COLO829 (cell line): ENCODE measurements around the gene FRY.
A peak's percentile ranks its signal among the peaks of the same experiment; 100 is the strongest.

Source experiments
- DNase-seq: peaks from one replicate; pipeline ENCODE4 v3.0.0; 2012; ENCODE audit warnings: low spot score

FRY gene

GRCh38 chr13:32224916-32225315, 193.3 kb downstream of the FRY start:
- DNase-seq, result no peak

DNA sequence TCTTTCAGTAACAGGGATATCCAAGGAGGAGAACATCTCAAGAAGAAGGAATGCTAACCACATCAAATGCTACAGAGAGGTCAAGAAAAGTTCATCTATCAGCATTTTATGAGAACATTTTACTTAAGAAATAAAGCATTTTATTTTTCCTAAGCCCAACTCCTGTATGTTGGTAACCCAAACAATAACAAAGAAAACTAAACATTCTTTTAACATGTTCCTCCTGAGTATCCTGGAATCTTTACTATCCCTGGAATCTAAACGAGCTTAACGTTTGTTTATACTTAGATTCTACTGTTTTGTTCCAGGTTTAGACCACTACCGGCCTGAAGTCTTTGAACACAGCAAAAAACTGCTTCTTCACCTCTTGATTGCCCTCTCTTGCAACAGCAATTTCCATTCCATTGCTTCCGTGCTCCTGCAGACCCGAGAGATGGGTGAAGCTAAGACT, 193.9 kb downstream of the FRY start:
- DNase-seq, result peak; percentile 13

DNA sequence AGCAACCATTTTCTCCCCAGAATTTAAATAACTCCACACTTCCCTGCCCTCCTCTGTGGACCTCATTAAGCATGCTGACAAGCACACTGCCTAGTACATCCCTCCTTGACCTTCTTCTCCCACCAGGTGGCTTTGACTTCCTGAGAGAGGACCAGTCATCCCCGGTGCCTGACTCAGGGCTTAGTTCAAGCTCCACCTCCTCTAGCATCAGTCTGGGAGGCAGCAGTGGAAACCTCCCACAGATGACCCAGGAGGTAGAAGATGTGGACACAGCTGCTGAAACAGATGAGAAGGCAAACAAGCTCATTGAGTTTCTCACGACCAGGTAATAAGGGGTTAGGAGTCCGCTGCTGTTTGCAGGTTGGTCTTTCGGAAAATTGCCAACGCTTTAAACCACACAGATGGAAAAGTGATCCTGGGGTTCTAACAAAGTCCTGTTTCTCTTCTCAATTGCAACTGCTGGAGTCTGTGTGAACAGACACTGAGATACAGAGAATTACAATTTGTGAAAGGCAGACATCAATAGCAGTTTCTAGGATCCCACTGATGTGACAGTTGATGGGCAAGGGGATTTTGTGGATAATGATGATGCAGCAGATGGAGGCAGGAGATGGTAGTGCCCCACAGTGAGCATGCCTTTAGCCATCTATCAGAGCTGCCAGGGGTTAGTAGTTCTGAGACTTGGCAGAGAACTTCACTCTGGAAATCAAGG, 196.9 kb downstream of the FRY start:
- DNase-seq, result no peak

GRCh38 chr13:32229443-32229842, 197.9 kb downstream of the FRY start:
- DNase-seq, result no peak

GRCh38 chr13:32232263-32232662, 200.7 kb downstream of the FRY start:
- no peak for DNase-seq

- DNase-seq, result no peak
These were observed 201.5 kb downstream of the FRY start for GRCh38 chr13:32233062-32233461.

DNA sequence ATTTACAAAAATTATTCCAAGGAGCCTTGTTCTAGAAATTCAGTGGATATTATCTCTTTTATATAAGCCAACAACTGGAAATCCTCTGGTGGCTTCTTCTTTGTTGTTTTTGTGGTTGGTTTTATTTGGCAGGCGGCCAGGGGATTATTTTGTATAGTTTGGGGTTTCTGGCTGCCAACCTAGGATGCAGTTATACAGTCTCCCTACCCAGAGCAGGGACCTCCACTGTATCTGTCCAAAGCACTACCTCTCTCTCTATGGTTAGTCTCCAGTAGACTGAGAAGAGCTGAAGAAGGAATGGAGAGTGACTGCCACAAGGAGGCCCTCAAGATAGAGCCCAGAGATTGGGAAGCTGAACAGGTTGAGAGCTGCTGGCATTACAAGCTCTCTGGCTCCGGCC, 203.3 kb downstream of the FRY start:
- DNase-seq, result no peak

- DNase-seq, result no peak
These were observed 206.1 kb downstream of the FRY start for GRCh38 chr13:32237681-32238080.

- no peak for DNase-seq
These were observed 212.1 kb downstream of the FRY start for GRCh38 chr13:32243695-32244094.

- no peak for DNase-seq
These were observed 214.0 kb downstream of the FRY start for GRCh38 chr13:32245555-32245954.

DNA sequence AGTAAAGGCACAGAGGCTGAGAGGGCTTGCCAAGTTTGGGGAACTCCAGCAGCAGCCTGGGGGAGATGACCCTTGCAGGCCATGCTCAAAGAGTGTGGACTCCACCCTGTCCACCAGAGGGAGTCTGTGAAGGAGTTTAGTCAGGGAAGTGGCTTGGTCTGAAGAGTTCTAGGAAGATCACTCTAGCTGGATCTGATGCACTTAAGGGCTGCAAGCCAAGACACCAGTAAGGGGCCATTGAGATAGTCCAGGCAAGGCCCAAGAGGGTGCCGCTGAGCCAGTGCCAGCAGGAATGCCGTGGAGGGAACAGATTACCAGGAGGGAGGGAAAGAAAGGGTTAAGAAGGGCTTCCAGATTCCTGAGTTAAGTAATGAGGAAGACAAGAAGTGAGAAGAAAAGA, 214.9 kb downstream of the FRY start:
- peak; percentile 77 for DNase-seq

DNA sequence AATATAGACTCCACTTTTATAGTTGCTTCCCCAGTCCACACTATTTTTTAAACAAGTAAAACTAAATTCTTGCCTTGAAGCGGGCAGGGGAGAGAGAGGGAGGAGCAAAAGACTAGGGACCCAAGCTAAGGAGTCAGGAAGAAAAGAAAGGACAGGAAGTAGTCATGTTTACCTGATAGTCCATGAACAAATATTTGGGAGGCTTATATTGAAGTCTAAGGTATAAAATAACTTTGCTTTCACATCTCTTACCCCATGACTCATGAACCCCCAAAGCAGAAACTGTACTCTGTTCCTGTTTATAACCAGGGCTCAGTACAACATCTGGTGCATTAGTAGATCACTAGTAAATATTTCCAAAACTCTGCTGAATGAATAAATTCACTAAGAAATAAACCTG, 216.3 kb downstream of the FRY start:
- DNase-seq, result no peak

DNA sequence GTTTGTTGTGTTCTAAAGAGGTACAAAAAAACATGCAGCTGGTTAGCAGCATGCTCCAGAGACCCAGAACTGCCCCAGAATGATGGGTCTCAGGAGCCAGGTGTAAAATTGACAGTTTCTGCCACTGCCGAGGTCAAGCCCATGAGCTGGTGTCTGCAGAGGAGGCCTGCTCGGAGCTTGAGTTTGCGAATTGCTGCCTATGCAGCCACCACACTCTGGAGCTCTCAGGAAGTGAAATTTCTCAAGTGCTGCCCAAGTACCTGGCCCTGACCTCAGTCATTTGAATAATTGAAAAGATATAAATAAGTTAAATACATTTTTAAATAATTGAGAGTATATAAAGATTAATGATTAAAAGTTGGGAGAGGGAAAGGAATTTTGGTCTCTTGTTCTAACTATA, 217.2 kb downstream of the FRY start:
- no peak for DNase-seq

GRCh38 chr13:32252812-32253438, 221.4 kb downstream of the FRY start:
- no peak for DNase-seq

DNA sequence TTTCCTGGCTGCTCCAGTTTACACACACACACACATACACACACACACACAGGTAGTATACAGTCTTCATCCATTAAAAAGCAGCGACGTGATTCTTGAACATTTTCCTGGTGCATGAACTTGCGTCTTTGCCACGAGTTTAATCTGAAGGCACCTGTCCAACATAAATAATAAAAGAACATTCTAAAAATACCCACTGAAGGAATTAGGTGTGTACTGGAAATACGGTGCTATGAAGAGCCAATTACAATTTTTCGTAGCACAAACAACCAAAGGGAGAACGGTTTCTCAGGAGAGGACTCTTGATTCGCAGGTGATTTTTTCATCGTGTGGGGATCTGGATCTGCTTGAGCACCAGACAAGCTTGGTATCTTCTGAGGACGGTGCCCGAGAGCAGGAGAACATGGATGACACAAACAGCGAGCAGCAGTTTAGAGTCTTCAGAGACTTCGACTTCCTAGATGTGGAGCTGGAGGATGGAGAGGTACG, 222.4 kb downstream of the FRY start:
- DNase-seq, result no peak

DNA sequence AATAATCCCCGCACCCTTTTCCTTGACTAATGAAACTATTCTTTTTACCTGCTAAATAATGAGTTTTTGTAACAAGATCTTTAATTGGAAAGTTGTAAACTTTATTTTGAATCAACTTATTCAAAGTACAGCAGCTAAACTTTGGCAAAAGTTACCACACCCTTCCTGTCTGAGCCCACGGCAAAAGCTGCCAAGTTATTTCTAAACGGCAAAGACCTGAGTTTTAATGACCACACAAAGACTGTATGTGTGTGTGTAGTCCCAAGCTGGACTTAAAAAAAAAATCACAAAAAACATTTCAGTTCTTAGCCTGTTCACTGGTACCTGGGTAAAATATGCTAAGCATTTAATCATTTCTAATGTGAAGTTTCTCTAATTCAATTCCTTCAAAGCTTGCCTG, 222.8 kb downstream of the FRY start:
- no peak for DNase-seq

DNA sequence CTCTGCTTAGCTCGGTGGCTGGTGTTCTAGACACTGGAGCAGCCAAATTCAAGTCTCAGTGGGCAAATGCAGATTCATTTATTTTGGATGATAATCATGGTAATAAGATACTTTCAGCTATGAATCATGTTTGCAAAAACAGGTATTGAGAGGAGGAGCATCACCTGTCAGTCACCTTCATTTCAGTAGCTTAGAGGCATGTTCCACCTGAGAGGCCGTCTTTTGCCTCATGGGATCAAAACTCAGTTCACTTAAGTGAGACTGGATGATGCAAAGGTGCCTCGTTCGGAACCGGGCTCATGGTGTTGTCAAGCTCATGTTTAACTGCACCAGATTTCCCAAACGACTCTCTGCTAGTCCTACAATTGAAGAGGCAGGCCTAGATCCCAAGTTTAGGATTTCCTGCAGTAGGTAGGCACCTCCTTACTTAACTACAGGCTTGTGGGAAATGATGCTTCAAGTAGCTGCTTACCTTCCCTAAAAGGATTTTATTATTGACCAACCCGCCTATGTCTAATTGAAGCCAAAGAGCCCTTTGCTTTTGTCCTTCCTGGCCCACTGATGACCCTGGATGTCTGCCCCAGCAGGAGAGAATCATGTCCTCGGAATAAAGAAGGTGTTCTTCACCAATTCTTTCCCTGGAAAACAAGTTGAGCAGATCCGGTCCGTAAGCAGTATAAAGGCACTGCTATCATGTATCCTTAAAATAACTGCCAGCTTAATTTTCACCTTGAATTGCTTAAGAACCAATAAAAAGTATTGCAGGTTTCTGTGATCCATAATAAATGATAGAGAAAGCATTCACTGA, 223.5 kb downstream of the FRY start:
- no peak for DNase-seq

DNA sequence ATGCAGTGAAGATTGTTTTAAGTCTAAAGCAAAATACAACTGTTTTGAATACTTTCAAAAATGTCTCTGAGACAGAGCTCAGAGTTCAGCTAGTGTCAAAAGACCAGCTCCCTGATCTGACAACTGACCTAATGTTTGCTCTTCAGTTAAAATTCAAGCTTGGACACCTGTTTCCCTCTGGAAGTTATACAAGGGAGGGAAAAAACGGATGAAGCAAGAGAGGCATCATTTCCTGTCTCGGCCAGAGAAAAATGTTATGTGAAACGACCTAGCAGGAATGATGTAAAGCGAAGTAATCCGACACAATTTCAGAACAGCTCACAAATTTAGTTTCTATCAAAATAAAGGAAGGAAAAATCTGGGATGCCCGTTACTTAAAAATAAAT, 224.1 kb downstream of the FRY start:
- no peak for DNase-seq

DNA sequence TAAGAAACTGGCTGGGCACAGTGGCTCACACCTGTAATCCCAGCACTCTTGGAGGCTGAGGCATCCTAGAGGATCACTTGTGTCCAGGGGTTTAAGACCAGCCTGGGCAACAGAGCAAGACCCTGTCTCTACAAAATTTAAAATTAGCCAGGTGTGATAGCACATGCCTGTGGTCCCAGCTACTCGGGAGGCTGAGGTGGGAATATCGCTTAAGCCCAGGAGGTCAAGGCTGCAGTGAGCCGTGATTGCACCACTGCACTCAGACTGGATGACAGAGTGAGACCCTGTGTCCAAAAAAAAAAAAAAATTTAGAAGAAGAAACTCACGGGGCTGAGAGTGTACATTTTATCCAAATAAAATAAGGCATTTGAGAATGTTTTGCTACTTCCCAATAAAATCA, 224.7 kb downstream of the FRY start:
- no peak for DNase-seq

- DNase-seq, result no peak
These were observed 226.1 kb downstream of the FRY start for GRCh38 chr13:32257649-32258048.

- no peak for DNase-seq
These were observed 227.5 kb downstream of the FRY start for GRCh38 chr13:32259116-32259515.

DNA sequence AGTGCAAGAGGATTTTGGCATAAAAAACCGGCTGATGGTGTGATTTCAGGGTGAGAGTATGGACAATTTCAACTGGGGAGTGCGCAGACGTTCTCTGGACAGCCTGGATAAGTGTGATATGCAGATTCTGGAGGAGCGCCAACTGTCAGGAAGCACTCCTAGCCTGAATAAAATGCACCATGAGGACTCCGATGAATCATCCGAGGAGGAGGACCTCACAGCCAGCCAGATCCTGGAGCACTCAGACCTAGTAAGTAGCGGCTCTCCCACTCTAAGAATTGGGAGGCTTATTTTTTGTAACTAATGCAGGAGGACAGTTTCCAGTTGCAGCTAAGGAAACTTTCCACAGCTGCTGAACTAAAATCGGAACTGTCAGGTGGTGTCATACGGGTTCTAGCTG, 230.0 kb downstream of the FRY start:
- peak; percentile 38 for DNase-seq

DNA sequence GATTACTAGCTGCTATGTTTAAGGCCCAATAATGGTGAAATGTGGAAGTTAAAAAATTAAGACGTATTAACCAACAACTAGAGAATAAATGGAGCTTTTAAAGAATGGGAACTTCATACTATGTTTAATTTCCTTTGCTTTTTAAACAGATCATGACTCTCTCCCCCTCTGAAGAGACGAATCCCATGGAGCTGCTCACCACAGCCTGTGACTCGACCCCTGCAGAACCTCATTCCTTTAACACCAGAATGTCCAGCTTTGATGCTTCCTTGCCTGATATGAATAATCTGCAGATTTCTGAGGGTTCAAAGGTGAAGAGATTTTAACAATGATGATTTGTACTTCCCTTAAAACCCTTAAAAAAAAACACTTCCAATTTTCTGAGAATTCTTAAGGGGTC, 230.6 kb downstream of the FRY start:
- DNase-seq, result no peak
